Measurements from ENCODE around the gene ALDH16A1.

ALDH16A1 gene

DNA sequence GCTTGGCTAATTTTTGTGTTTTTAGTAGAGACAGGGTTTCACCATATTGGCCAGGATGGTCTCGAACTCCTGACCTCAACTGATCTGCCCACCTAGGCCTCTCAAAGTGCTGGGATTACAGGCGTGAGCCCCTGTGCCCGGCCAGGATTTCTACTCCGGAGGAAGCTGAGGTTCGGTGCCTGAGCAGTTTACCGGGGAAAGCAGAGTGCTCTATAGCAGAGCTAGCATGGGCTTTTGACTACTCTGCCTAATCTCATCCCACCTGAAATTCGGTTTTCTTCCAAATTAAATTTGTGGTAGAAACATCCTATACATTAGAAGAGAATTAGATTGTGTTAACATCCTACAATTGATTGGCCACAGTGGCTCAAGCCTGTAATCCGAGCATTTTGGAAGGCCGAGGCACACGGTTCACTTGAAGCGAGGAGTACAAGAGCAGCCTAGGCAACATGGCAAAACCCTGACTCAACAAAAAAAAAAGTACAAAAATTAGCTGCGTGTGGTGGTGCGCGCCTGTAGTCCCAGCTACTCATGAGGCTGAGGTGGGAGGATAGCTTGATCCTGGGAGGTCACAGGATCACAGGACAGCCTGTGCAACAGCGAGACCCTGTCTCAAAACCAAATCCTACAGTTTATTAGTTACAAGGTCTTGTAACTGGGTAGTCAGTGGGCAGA is 36.0 kb downstream of the ALDH16A1 start:
- no peak for DNase-seq (ENCODE audit: low read depth)

DNA sequence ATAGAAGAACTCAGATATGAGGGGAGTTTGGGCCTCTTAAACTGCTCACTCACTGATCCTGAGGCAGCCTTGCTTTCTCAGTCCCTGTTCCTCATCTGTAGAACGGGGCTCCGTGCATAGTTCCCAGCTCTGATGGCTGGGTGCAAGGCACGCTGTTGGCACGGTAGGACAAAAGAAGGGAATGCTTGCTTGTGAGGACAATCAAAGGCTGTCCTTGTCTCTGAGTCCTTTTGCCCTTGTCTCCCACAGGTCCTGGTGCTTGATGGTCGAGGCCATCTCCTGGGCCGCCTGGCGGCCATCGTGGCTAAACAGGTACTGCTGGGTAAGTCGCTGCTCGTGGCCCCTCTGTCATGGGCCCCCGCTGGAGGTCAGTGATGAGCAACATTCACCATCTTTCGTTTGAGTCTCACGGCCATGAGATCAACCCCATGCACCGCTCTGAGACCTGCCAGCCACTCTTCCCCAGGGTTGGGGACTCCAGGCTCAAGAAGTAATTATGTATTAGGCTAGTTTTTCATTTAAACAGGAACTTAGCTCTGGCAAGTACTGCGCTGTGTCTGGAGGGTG is 36.7 kb downstream of the ALDH16A1 start:
- DNase-seq (ENCODE audit: low read depth), result no peak

DNA sequence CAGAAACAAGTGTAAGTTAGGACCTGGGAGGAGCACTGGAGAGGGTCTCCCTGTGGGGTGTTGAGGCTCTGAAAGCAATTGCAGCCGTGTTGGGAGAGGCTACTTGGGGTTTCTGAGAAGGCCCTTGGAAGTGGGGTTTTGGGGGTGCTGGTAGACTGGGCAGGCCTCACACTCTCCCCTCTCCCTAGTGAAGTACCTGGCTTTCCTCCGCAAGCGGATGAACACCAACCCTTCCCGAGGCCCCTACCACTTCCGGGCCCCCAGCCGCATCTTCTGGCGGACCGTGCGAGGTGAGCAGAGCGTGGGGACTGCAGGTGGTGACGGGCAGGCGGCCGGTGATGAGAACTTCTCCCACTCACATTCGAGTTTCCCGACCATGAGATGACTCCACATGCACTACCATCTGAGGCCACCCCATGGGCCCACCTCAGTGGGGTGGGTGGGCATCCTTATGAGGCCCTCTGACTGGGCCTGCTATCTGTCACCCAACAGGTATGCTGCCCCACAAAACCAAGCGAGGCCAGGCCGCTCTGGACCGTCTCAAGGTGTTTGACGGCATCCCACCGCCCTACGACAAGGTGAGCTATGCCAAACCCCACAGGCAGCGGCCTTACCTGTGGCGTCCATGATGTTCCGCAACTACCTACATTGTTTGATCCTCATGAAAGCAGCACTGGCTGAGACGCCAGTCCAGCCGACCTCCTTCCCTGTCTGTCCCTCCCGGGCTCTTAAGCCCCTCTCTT is 37.4 kb downstream of the ALDH16A1 start:
- DNase-seq (ENCODE audit: low read depth), result no peak

DNA sequence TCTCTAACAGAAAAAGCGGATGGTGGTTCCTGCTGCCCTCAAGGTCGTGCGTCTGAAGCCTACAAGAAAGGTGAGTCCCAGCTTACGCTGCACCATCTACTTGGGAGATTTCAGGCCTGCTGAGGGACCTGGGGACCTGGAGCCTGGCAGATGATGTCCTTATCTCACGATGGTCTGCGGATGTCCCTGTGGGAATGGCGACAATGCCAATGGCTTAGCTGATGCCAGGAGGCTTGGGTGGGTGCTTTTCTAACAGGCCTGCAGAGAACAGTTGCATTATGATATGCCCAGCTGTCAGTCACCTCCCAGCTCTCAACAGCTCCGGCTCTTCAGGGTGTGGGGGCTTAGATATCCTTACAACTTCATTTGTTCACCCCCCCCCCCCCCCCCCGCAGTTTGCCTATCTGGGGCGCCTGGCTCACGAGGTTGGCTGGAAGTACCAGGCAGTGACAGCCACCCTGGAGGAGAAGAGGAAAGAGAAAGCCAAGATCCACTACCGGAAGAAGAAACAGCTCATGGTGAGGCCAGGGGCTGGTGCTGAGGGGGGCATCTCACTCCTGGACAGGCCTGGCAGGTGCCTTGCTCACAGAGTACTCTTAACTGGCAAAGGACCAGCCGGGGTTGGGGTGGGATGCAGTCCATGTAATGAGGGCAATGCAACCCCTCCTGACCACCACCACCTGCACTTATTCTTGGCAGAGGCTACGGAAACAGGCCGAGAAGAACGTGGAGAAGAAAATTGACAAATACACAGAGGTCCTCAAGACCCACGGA is 38.2 kb downstream of the ALDH16A1 start:
- DNase-seq (ENCODE audit: low read depth), result no peak

DNA sequence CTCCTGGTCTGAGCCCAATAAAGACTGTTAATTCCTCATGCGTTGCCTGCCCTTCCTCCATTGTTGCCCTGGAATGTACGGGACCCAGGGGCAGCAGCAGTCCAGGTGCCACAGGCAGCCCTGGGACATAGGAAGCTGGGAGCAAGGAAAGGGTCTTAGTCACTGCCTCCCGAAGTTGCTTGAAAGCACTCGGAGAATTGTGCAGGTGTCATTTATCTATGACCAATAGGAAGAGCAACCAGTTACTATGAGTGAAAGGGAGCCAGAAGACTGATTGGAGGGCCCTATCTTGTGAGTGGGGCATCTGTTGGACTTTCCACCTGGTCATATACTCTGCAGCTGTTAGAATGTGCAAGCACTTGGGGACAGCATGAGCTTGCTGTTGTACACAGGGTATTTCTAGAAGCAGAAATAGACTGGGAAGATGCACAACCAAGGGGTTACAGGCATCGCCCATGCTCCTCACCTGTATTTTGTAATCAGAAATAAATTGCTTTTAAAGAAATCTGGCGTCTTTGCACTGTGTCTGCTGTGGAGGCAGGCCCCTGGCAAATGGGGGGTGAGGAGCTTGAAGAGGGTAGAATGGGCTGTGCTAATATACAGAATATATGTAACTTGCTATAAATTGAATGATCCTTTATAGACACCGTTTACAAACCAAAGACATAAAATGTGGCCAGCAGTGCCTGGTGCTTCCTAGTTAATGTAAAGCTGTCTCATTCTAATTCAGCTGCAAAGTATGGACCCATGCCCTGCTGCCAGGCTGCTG is 39.0 kb downstream of the ALDH16A1 start:
- DNase-seq (ENCODE audit: low read depth), result no peak

DNA sequence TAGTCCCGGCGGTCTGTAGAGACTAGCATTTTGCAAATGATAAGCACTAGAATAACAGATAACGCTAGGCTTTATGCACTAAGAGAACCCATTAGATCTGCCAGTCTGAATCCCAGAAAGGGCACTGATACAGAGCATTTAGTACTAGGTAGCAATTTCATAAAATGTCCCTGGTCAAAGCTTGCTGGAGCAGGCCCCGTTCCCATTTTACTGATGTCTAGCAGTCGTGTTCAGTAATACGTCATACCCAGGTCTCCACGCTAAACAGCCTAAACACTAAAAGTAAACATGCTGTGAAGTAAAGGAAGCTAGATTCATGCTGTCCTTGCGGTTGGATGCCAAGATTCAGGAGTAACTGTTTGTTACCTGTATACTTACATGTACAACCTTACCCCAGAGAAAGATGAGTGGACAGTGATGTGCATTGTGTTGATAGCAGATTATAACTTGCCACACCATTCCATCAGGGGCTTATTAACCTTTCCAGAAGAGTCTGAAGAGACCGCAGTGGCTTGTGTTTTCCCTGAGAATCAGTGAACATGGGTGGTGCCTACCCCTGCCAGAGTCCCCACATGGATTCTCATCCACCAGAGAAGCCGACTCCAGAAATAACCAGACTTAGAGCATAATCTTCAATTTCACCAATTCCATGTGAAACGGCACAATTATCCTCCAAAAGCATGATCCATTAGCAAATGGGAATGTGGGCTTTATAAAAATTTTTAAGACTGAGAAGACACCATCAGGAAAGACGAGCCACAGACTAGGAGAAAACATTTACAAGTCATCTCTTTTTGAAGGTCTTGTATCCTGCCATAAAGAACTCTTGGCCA is 39.8 kb downstream of the ALDH16A1 start:
- no peak for DNase-seq (ENCODE audit: low read depth)

DNA sequence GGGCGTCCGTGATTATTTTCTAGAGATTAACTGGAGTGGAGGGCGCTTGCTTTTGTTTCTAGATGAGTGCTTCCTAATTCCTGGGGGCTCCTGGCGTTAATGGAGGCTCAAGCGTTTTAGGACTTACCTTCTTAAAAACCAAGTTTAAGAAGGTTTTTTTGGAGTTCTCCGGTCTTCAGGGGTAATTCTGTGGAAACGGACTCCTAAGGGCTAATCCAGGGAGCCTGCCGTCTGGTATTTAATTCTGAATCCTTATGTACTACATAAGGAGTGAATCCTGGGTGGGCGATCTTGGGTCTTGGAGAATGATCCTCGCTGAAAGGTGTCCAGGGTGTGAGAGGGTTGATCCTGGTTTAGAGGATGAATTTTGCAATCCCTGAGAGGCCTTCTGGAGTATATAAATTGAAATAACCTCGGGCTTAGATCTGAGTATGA is 43.6 kb downstream of the ALDH16A1 start:
- no peak for DNase-seq (ENCODE audit: low read depth)

DNA sequence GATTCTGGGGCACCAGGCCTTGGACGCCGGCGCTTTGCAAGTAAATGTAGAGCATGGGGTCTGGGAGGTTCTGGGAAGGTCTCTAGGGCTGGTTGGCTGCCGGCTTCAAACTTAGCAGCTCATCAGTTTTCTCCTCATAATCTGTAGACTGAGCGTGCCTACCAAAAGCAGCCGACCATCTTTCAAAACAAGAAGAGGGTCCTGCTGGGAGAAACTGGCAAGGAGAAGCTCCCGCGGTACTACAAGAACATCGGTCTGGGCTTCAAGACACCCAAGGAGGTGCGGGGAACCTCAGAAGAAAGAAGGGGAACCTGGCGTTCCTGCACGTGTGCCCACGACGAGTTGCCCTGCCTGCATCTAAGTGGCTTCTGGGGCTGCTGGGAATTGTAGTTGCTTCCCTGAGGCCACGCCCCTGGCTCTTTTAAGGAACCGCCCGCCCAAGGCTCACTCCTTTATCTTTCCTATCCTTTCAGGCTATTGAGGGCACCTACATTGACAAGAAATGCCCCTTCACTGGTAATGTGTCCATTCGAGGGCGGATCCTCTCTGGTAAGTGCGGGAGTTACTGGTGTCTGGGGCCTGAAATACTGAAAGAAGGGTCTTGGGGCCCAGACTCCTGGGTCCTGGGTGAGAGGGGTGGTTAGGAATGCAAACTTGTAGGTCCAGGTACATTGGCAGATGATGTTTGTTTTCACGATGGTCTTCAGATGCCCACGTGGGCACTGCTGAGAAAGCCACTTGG is 44.2 kb downstream of the ALDH16A1 start:
- peak; percentile 60 for DNase-seq (ENCODE audit: low read depth)

DNA sequence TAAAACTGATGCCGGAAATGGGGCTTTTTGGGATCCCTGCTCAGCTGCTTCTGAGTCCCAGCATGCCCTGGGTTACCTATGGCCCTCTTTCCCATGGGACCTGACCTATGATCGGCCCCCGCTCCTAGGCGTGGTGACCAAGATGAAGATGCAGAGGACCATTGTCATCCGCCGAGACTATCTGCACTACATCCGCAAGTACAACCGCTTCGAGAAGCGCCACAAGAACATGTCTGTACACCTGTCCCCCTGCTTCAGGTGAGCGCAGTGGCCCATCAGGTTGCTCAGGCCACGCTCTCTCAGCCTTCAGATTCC is 44.7 kb downstream of the ALDH16A1 start:
- no peak for DNase-seq (ENCODE audit: low read depth)

DNA sequence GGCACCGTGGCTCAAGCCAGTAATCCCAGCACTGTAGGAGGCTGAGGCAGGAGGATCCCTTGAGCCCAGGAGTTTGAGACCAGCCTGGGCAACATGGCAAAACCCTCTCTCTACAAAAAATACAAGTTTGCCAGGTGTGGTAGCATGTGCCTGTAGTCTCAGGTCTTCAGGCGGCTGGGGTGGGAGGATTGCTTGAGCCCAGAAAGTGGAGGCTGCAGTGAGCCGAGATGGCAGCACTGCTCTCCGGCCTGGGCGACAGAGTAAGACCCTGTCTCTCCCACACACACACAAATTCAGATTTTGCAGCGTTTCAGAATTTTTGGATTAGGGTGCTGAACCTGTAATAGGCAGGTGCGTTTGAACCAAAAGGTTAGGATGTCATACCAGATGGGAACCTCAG is 45.5 kb downstream of the ALDH16A1 start:
- DNase-seq (ENCODE audit: low read depth), result no peak

DNA sequence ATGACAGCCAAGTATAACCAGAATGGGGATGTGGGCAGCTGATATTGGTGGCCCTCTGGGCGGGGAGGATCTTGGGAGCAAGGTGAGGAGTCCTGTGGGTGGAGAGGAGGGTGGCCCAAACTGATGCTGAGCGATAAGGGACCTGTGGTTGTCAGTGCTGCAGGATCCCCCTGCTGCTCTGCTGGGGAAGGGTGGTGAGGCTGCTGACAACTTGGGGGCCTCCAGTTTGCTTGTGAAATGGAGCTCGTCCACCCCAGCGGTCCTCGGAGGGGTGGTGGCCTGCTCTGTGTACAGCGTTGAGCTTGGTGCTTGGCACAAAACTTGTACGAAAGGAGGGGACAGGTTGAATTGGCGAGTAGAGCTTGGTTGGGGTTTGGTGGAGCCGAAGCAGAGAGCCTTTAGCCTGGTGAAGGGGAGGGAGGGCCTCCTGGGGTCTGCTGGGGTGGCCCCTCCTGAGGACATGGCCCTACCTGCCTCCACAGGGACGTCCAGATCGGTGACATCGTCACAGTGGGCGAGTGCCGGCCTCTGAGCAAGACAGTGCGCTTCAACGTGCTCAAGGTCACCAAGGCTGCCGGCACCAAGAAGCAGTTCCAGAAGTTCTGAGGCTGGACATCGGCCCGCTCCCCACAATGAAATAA is 46.1 kb downstream of the ALDH16A1 start:
- DNase-seq (ENCODE audit: low read depth), result no peak

DNA sequence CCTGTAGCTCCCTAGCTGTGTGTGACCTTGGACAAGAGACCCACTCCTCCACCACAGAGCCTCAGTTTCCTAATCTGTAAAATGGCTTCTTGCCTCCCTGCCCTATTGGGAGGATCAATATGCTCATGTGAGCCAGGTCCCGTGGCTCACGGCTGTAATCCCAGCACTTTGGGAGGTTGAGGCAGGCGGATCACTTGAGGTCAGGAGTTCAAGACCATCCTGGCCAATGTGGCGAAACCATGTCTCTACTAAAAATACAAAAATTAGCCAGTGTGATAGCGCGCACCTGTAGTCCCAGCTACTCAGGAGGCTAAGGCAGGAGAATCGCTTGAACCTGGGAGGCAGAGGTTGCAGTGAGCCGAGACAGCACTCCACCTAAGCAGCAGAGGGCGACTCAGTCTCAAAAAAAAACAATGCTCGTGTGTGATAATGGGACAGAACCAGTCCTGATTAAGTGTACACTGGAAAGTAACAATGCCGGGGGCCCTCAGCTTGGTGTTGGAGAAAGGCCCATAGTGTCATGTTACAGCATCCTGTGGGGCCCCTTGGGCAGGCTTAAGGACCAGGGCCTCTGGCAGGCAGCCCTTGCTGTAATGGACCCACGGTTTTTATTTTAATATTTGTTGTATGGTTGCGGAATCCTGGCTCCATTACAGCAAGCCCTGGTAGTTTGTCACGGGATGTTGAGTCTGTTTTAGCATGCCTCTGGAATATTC is 50.0 kb downstream of the ALDH16A1 start:
- DNase-seq (ENCODE audit: low read depth), result no peak

DNA sequence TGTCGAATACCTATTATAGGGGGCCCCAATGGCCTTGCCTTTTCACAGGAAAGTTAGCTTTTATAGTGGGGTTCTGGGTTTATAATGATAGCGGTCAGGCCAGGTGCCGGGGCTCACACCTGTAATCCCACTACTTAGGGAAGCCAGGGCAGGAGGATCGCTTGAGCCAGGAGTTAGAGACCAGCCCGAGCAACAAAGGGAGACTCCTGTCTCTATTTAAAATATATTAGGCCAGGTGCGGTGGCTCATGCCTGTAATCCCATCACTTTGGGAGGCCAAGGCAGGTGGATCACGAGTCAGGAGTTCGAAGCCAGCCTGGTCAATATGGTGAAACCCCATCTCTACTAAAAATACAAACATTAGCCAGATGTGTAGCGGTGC is 50.5 kb downstream of the ALDH16A1 start:
- no peak for DNase-seq (ENCODE audit: low read depth)

DNA sequence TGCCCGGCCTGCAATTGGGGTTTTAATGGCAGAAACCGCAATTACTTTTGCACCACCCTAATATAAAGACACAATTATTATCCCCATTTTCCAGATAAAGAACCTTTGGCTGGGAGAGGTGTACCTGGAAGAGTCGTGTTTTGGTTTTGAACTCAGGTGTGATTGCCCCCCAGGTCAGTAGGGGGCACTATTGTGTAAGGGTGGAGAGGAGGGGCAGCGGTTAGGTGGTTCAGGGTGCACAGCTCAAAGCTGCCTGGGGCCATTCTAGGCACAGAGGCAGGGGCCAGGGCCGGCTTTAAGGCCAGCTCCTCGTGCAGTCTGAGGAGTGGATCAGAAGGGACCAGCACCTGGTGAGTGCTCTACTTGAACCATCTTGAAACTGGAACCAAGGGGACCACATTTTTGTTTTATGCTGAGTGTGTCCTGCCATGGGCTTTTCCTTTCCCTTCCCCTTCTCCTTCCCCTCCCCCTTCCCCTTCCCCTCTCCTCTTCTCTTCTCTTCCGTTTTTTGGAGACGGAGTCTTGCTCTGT is 53.6 kb downstream of the ALDH16A1 start:
- DNase-seq (ENCODE audit: low read depth), result peak; percentile 71

DNA sequence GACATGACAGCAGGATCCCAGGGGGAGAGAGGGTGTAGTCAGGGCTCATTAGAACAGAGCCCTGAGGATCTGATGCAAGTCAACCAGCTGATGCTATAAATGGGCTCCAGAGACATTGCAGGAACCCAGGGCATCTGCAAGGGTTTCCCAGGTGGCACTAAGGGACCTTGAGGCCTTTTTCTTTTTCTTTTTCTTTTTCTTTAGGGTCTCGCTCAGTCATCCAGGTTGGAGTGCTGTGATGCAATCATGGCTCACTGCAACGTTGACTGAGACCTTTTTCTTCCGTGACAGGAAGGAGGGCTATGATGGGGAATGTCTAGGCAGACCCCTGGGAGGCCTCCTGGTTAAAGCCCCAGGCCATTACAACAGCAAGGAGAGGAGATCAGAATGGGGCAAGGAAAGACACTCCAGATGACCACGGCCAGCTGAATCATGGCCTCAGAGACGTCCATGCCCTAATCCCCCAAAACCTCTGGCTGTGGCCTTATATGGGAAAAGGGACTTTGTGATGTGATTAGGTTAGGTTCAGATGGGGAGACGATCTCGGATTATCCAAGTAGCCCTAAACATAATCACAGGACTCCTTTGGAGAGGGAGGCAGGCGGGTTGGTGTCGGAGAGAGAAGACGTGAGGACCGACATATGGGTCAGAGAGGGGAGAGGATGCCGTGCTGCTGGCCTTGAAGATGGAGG is 54.9 kb downstream of the ALDH16A1 start:
- DNase-seq (ENCODE audit: low read depth), result no peak

DNA sequence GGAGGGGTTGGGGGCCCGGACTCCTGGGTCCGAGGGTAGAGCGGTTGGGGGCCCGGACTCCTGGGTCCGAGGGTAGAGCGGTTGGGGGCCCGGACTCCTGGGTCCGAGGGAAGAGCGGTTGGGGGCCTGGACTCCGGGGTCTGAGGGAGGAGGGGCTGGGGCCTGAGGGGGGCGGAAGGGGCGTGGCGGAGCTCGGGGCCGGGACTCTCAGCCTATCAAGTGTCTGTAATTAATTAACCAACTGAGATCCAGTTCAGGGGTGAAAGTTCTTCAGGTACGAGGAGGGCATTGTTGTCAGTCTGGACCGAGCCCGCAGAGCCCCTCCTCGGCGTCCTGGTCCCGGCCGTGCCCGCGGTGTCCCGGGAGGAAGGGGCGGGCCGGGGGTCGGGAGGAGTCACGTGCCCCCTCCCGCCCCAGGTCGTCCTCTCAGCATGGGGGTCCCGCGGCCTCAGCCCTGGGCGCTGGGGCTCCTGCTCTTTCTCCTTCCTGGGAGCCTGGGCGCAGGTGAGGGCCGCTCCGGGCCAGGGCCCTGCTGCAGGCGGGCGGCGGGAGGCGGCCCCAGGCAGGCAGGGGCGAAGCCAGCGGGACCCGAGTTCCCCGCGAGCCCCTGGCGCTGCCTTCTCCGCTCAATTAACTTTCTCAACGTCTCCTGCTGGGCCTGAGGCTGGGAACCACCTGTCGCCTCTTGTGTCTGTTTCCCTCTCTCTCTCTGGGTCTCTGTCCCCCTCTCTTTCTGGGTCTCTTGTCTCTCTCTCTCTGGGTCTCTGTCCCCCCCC is 60.1 kb downstream of the ALDH16A1 start:
- no peak for DNase-seq (ENCODE audit: low read depth)

DNA sequence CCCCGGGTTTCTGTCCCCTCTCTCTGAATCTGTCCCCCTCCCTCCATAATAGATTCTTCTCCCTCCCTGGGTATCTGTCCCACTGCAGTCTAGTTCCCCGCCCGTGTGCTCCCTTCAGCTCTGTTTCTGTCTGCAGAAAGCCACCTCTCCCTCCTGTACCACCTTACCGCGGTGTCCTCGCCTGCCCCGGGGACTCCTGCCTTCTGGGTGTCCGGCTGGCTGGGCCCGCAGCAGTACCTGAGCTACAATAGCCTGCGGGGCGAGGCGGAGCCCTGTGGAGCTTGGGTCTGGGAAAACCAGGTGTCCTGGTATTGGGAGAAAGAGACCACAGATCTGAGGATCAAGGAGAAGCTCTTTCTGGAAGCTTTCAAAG is 60.7 kb downstream of the ALDH16A1 start:
- no peak for DNase-seq (ENCODE audit: low read depth)

DNA sequence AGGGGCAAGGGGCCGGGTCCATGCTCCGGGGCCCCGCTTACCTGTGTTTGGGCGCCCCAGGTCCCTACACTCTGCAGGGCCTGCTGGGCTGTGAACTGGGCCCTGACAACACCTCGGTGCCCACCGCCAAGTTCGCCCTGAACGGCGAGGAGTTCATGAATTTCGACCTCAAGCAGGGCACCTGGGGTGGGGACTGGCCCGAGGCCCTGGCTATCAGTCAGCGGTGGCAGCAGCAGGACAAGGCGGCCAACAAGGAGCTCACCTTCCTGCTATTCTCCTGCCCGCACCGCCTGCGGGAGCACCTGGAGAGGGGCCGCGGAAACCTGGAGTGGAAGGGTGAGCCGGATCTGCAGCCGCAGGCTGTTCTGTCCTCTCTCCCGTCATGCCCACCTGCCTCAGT is 61.1 kb downstream of the ALDH16A1 start:
- DNase-seq (ENCODE audit: low read depth), result no peak

Data from activated T-helper 1 cell treated with Interleukin-2 at 50 U/mL for 16 hours (primary cell).